K562 (cell line): Measurements from ENCODE around the gene ACAA2. TPM values are rescaled to one million over a fixed set of nuclear protein-coding genes. Genes with fewer than 3 reads are reported as not detected.

Experiments used
- ATAC-seq: fragments of 200-7000 bp; cut with Tn5 transposase; 3 replicates; pipeline ENCODE4 v1.9.1; 2020; ENCODE audit warnings: moderate library complexity
- BruUV-seq: library from RNA; stranded (reverse); fragments of 400-500 nt; replicated peaks from 2 replicates; lab custom pipeline; 2021; lab: Mats Ljungman, UMichigan
- CTCF ChIA-PET: fragments of 300-600 bp; formaldehyde crosslinking; extraction: SDS; loops from one replicate; lab custom pipeline; 2021; ENCODE audit warnings: low intra/inter-chr PET ratio; lab: Yijun Ruan, JAX
- POLR2A ChIA-PET: fragments of 300-600, 350-650 bp; sonication (Branson Sonifier 250); formaldehyde crosslinking; extraction: SDS; loops from one replicate; lab custom pipeline; 2021; ENCODE audit warnings: antibody characterized with exemption, inconsistent platforms; lab: Yijun Ruan, JAX
- DNase-seq, 4 experiments: peaks; one replicate each; pipeline versions ENCODE4 v3.0.0 to v3.0.0-alpha.2; 2011 to 2018; ENCODE audit warnings: low spot score in 3 of 4, mixed read lengths in 3 of 4; ENCODE audit errors: extremely low read depth in 1 of 4
- FAIRE-seq: peaks from 2 replicates; lab custom pipeline; 2011; peaks lifted over from hg19 to GRCh38; lab: Jason Lieb, UNC
- H2AFZ ChIP-seq: 2 replicates; pipeline ENCODE4 v1.6.0; 2011; ENCODE audit warnings: low read depth, low read length, control low read depth, inconsistent platforms
- H3K27ac ChIP-seq: fragments of 200-600 bp; 3 replicates; pipeline ENCODE4 v1.8.0; 2011; ENCODE audit warnings: low read depth, mild to moderate bottlenecking, control low read depth, inconsistent platforms, low read length, moderate library complexity, mixed read lengths; ENCODE audit errors: extremely low read depth
- H3K27me3 ChIP-seq, 2 experiments: fragments of 300-600 bp in 1 of 2; 2 replicates in 1 of 2; 3 replicates in 1 of 2; pipeline versions ENCODE4 v1.6.0 to v1.8.0; 2011; ENCODE audit warnings: inconsistent platforms in 2 of 2, low read length in 2 of 2, mild to moderate bottlenecking in 1 of 2, mixed read lengths in 1 of 2, moderate library complexity in 1 of 2; ENCODE audit not compliant: control insufficient read depth in 2 of 2, insufficient read depth in 2 of 2
- H3K36me3 ChIP-seq: fragments of 300-600 bp; 3 replicates; pipeline ENCODE4 v1.8.0; 2011; ENCODE audit warnings: mild to moderate bottlenecking, low read length, inconsistent platforms; ENCODE audit not compliant: control insufficient read depth, insufficient read depth
- H3K4me1 ChIP-seq, 2 experiments: fragments of 200-600 bp in 1 of 2; replicated peaks in 1 of 2; 2 replicates in 1 of 2; 3 replicates in 1 of 2; pipeline versions ENCODE4 v1.5.1 to v1.8.0; 2011; ENCODE audit warnings: inconsistent platforms in 2 of 2, low read length in 2 of 2, mild to moderate bottlenecking in 1 of 2, mixed read lengths in 1 of 2, moderate library complexity in 1 of 2; ENCODE audit not compliant: control insufficient read depth in 2 of 2, insufficient read depth in 2 of 2
- H3K4me2 ChIP-seq: 2 replicates; pipeline ENCODE4 v1.6.1; 2011; ENCODE audit warnings: low read length, control low read depth, inconsistent platforms, mixed read lengths; ENCODE audit not compliant: insufficient read depth
- H3K4me3 ChIP-seq: fragments of 200-600 bp; sonication (generic), shearing (Covaris generic); 2 replicates; pipeline ENCODE4 v1.5.1; 2016; ENCODE audit warnings: control low read depth, inconsistent platforms
- H3K79me2 ChIP-seq: fragments of 200-600 bp; 3 replicates; pipeline ENCODE4 v1.8.0; 2011; ENCODE audit warnings: low read length, inconsistent platforms; ENCODE audit not compliant: control insufficient read depth, insufficient read depth
- H3K9ac ChIP-seq, 2 experiments: 2 replicates each; pipeline versions ENCODE4 v1.6.0 to v1.6.1; 2011; ENCODE audit warnings: low read depth in 2 of 2, low read length in 2 of 2, control low read depth in 1 of 2, inconsistent platforms in 1 of 2, mild to moderate bottlenecking in 1 of 2, mixed read lengths in 1 of 2; ENCODE audit not compliant: insufficient read depth in 1 of 2
- H3K9me1 ChIP-seq: one replicate; pipeline ENCODE4 v1.6.0; 2011; ENCODE audit warnings: inconsistent platforms, mild to moderate bottlenecking, low read length, moderate library complexity; ENCODE audit not compliant: control insufficient read depth, insufficient read depth
- H3K9me3 ChIP-seq: replicated peaks from 2 replicates; pipeline ENCODE4 v1.5.1; 2011; ENCODE audit warnings: low read depth, low read length, inconsistent platforms; ENCODE audit not compliant: control insufficient read depth, insufficient read depth
- H4K20me1 ChIP-seq: replicated peaks from 2 replicates; pipeline ENCODE4 v1.6.1; 2011; ENCODE audit warnings: low read length, inconsistent platforms, mixed read lengths; ENCODE audit not compliant: control insufficient read depth, insufficient read depth
- ARID3B ChIP-seq: fragments of 250-450 bp; sonication (Bioruptor Pico); IDR thresholded peaks from 2 replicates; pipeline ENCODE4 v1.4.0; 2020; ENCODE audit warnings: borderline replicate concordance
- CEBPG ChIP-seq, 3 experiments: fragments of 200-800 bp in 1 of 3; sonication (Bioruptor generic) in 1 of 3; sonication (generic) in 1 of 3; formaldehyde crosslinking in 1 of 3; IDR thresholded peaks in 2 of 3; conservative IDR thresholded peaks in 1 of 3; 2 replicates each; pipeline versions ENCODE4 v1.6.1 to v1.8.0; 2016 to 2022; ENCODE audit warnings: missing compliant biosample characterization in 2 of 3, missing genetic modification characterization in 2 of 3, mild to moderate bottlenecking in 1 of 3, missing genetic modification reagents in 1 of 3
- E2F5 ChIP-seq: sonication (generic); formaldehyde crosslinking; IDR thresholded peaks from 2 replicates; pipeline ENCODE4 v1.8.0; 2022; ENCODE audit warnings: mild to moderate bottlenecking, missing genetic modification reagents
- HCFC1 ChIP-seq: IDR thresholded peaks from 2 replicates; pipeline ENCODE4 v1.6.1; 2012; ENCODE audit warnings: low read depth, low read length, improper control_type of control experiment
- ZBTB26 ChIP-seq: fragments of 450-650 bp; formaldehyde crosslinking; IDR thresholded peaks from 2 replicates; pipeline ENCODE4 v1.4.0; 2022; ENCODE audit warnings: missing genetic modification characterization
- ZFPM2 ChIP-seq: fragments of 250-450 bp; sonication (Bioruptor Pico); IDR thresholded peaks from 2 replicates; pipeline ENCODE4 v1.5.1; 2022; ENCODE audit warnings: mild to moderate bottlenecking
- ZNF184 ChIP-seq: sonication (generic); formaldehyde crosslinking; IDR thresholded peaks from 2 replicates; pipeline ENCODE4 v1.5.0; 2020; ENCODE audit warnings: missing genetic modification reagents
- WGBS: fragments of 100-300 bp; shearing (Covaris generic); methylation state at CpG from one replicate; pipeline ENCODE4 v1.1.6; 2016; ENCODE audit warnings: low coverage, mixed read lengths; ENCODE audit not compliant: insufficient coverage; ENCODE audit errors: missing lambda C conversion rate; 5-methylcytosine and 5-hydroxymethylcytosine counted together
- in situ Hi-C: fragments of 300-500 bp; cut with MboI; formaldehyde crosslinking; loops from 4 replicates; pipeline ENCODE4 v1.15.0; 2018; ENCODE audit warnings: inconsistent platforms, mixed read lengths
- intact Hi-C: fragments of 100-400 bp; cut with micrococcal nuclease; formaldehyde crosslinking; loops from 2 replicates; pipeline ENCODE4 v1.14.2; 2022
- polyA plus RNA-seq, 8 experiments: library from polyadenylated mRNA; depleted of rRNA in 4 of 8; stranded (reverse) in 5 of 8; unstranded in 3 of 8; fragments of >200 nt; fragmentation: Nextera tagmentation in 2 of 8; fragmentation: Illumina TruSeq in 1 of 8; extraction: Ambion mirVana in 2 of 8; extraction: Trizol in 1 of 8; gene quantifications; 2 replicates each; pipeline versions ENCODE4 v1.2.1 to v1.2.3, GENCODE V29; 2011 to 2014; ENCODE audit warnings: inconsistent platforms in 1 of 8, missing spikeins in 1 of 8
- total RNA-seq, 7 experiments: library from RNA; depleted of rRNA in 6 of 7; stranded (reverse); fragments of >200 nt in 6 of 7; fragmentation: Illumina TruSeq in 2 of 7; extraction: Trizol in 2 of 7; gene quantifications; 2 replicates each; pipeline versions ENCODE4 v1.2.1 to v1.2.3, GENCODE V29; 2011 to 2021; ENCODE audit warnings: low replicate concordance in 1 of 7

Gene ACAA2
- total and polyA plus RNA-seq, 9 of the 15 experiments (the other 6 are each of a cell fraction or from before 2014, with no cell fraction given): 13.2 to 31.5 (median 21.7) TPM

GRCh38 chr18:49856496-49856895 is 43.2 kb upstream of the ACAA2 start:
- Histone ChIP-seq H3K4me3 (no peak overlapping the region), H3K79me2 (no peaks in the 10 kb centered on the region), H3K27ac (no peak overlapping the region), H2AFZ (no peak overlapping the region), H3K9ac (no peak overlapping the region), H3K36me3 (no peaks in the 10 kb centered on the region), H4K20me1 (no peaks in the 10 kb centered on the region), H3K9me1 (no peaks in the 10 kb centered on the region), H3K27me3 (peaks cover 0 to 28% of the 10 kb centered on the region in 2 experiments; a peak in 2 of 5 replicates), H3K9me3 (no peaks in the 10 kb centered on the region), H3K4me2 (no peak overlapping the region), H3K4me1 (no peaks in the 10 kb centered on the region)
- intact Hi-C loops: loop anchor here (10.0 kb wide), 2 partner anchors 92 to 122 kb away; no protein-coding TSS in a partner anchor
- FAIRE-seq (no peak), DNase-seq (no peak), ATAC-seq (no peak)
- ChIA-PET POLR2A (interaction anchor here (1.4 kb wide), 1 partner anchor 9 kb away, joined by 3 read pairs; no protein-coding TSS in a partner anchor), CTCF (no interaction called here)
- in situ Hi-C loops: loop anchor here (25.0 kb wide), 1 partner anchor 1169 kb away; no protein-coding TSS in a partner anchor
- TF ChIP-seq ARID3B (CRISPR knock-in tag): no peak
- no peak for TF ChIP-seq HCFC1
- TF ChIP-seq ZNF184 (CRISPR knock-in tag): no peak
- no peak for TF ChIP-seq ZBTB26 (CRISPR knock-in tag)
- TF ChIP-seq ZFPM2 (CRISPR knock-in tag): no peak
- TF ChIP-seq CEBPG (CRISPR knock-in tag; IDR thresholded peaks at IDR 0.05): no peak
- TF ChIP-seq CEBPG (tag; conservative IDR thresholded peaks at IDR 0.05 in 1 of 2, IDR thresholded peaks at IDR 0.05 in 1 of 2): no peak
- no peak for TF ChIP-seq E2F5
- WGBS: 5% methylated on average over 5 of the region's 6 CpGs
- no TSS peak for BruUV-seq
